ENCODE results near the gene CORO1A.
"Not testable (repeated sequence)": the region's sequence is repeated elsewhere in the genome, so short reads cannot be mapped to it uniquely, and the experiment has no call there.

Gene CORO1A

DNA sequence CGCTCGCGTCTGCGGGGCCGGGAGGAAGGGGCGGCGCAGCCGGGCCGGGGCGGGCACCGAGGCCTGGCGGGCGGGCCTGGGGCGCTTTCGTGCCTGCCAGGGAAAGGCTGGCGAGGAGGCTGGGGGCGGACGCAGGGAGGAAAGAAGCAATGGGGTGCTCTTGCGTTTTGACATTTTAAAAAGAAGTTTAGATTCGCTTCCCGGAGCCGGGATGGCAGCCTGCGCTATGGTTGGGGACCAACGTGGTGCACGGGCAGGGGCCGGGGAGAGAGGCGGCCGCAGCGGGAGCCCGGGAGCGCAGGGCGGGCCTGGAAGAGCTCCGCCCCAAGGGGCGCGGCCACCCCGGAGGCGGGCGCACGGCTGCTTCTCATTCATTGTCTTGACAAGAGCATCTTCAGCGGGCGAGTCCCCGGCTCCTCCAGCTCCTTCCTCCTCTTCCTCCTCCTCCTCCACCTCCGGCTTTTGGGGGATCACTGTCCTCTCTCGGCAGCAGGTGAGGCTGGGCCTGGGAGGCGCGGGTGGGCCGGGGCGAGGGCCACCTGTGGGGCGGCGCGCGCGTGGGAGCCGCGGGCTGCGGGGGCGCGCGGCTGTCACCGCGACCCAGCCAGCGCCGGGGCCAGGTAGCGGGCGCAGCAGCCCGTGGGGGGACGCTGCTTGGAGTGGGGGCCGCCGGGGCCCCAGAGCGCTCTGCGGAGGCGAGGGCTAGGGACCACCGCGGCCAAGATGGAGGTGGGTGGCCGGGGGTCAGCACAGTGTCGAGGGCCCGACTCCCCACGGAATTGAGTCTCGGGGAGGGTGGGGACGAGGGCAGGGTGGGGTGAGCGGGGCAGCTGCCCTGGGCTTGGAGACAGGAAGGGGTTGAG lies at the start of gene CORO1A:
Gene CORO1A, plus strand, starts transcription at position 370 of the 863 bp plus-strand sequence. CDS start 1,608 bp downstream, outside the sequence.
- peak; percentile 88 for DNase-seq (ENCODE audit: low read depth, low spot score)

GRCh38 chr16:30136971-30137605 lies 46.3 kb upstream of the CORO1A start:
- DNase-seq (ENCODE audit: low read depth, low spot score) = no peak

GRCh38 chr16:30137897-30138296 lies 45.5 kb upstream of the CORO1A start:
- no peak for DNase-seq (ENCODE audit: low read depth, low spot score)

GRCh38 chr16:30139583-30140481 lies 43.6 kb upstream of the CORO1A start:
- no peak for DNase-seq (ENCODE audit: low read depth, low spot score)

DNA sequence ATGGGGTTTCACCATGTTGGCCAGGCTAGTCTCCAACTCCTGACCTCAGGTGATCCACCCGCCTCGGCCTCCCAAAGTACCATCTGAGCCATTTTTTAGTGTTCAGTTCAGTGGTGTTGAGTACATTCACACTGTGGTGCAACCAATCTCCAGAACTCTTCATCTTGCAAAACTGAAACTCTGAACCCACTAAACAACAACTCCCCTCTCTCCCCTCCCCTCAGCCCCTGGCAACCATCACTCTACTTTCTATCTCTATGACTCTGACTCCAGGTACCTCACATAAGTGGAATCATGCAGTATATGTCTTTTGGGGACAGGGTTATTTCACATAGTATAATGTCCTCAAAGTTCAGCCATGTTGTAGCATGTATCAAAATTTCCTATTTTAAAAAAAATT lies 41.7 kb upstream of the CORO1A start:
- no peak for DNase-seq (ENCODE audit: low read depth, low spot score)

DNA sequence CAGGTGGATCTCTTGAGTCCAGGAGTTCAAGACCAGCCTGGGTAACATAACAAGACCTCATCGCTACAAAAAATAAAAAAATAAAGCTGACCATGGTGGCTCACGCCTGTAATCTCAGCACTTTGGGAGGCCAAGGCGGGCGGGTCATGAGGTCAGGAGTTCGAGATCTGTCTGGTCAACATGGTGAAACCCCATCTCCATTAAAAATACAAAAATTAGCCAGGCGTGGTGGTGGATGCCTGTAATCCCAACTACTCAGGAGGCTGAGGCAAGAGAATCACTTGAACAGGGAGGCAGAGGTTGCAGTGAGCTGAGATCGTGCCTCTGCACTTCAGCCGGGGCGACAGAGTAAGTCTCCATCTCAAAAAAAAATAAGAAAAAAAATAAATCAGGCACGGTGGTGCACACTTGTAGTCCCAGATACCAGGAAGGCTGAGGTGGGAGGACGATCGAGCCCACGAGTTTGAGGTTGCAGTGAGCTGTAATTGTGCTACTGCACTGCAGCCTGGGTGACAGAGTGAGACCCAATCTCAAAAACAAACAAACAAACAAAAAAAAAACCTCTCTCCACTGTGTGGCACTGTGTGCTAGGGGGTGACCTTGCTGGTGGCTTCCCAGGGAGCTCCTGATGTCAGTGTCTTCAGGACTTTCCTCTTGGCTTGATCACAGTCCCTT lies 40.6 kb upstream of the CORO1A start:
- no peak for DNase-seq (ENCODE audit: low read depth, low spot score)

GRCh38 chr16:30143347-30143702 lies 40.1 kb upstream of the CORO1A start:
- DNase-seq (ENCODE audit: low read depth, low spot score) = no peak

DNA sequence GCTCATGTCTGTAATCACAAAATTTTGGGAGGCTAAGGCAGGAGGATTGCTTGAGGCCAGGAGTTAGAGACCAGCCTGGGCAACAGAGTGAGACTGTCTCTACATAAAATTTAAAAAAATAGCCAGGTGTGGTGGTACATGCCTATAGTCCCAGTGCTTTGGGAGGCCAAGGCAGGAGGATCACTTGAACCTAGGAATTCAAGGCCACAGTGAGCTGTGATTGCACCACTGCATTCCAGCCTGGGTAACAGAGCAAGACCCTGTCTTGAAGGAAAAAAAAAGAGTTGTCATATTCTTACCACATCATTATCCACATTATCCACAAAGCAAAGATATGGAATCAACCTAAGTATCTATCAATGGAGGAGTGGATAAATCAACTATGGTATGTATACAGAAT lies 39.4 kb upstream of the CORO1A start:
- no peak for DNase-seq (ENCODE audit: low read depth, low spot score)

DNA sequence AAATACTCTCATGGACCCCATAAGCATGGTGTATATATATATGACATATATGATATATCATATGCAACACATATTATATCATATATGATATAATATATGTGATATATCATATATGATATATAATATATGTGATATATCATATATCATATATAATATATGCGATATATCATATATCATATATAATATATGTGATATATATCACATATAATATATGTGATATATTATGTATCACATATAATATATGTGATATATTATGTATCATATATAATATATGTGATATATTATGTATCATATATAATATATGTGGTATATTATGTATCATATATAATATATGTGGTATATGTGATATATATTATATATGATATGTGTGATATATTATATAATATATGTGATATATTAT lies 38.5 kb upstream of the CORO1A start:
- no peak for DNase-seq (ENCODE audit: low read depth, low spot score)

GRCh38 chr16:30145657-30146056 lies 37.7 kb upstream of the CORO1A start:
- no peak for DNase-seq (ENCODE audit: low read depth, low spot score)

DNA sequence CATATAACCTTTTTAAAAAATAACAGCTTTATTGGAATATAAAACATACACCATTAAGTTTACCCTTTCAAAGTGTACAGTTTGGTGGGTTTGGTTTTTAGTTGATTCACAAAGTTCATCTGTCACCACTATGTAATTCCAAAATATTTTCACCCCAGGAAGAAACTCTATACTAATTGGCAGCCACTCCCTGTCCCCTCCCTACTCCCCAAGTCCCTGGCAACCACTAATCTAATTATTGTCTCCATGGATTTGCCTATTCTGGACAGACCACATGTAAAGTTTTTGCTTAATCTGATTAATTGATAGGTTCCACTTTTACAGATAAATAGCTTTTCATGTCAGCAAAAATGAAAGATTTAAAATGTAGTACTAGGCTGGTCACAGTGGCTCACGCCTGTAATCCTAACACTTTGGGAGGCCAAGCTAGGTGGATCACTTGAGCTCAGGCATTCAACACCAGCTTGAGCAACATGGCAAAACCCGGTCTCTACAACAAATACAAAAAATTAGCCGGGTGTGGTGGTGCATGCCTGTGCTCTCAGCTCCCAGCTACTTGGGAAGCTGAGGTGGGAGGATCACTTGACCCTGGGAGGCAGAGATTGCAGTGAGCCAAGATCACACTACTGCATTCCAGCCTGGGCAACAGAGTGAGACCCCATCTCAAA lies 35.4 kb upstream of the CORO1A start:
- DNase-seq (ENCODE audit: low read depth, low spot score) = no peak

GRCh38 chr16:30149250-30149930 lies 34.0 kb upstream of the CORO1A start:
- no peak for DNase-seq (ENCODE audit: low read depth, low spot score)

DNA sequence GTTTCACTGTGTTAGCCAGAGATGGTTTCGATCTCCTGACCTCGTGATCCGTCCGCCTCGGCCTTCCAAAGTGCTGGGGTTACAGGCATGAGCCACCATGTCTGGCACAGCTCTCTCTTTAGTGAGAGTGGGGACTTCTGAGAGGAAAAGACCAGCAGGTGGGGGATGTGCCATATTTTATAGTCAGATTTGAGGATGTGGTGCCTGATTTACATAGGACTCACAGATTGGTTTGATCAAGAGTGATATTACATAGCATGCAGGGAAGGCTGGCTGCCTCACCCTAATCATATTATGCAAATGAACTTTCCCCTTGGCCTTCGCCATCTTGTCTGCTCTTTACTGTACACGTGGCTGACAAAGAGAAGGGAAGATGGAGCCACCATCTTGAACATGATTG lies 32.3 kb upstream of the CORO1A start:
- no peak for DNase-seq (ENCODE audit: low read depth, low spot score)

GRCh38 chr16:30152517-30152916 lies 30.9 kb upstream of the CORO1A start:
- no peak for DNase-seq (ENCODE audit: low read depth, low spot score)

- no peak for DNase-seq (ENCODE audit: low read depth, low spot score)
Measured at GRCh38 chr16:30155188-30155587, 28.2 kb upstream of the CORO1A start.

- DNase-seq (ENCODE audit: low read depth, low spot score) = no peak
Measured at GRCh38 chr16:30157214-30157613, 26.2 kb upstream of the CORO1A start.

DNA sequence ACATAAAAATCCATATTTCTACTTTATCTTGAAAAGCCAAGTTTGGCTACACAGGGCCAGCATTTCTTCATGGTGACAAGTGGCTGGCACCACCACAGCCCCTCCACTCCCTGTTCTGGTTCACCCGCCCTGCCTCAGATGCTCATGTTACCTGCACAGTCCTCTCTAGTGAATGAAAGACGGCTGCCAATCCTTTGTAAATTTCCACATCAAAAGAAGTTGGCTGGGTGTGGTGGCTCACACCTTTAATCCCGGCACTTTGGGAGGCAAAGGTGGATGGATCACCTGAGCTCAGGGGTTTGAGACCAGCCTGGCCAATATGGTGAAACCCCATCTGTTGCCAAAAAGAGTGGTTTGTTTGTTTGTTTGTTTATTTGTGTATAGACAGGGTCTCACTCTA lies 19.9 kb upstream of the CORO1A start:
- DNase-seq (ENCODE audit: low read depth, low spot score) = no peak

DNA sequence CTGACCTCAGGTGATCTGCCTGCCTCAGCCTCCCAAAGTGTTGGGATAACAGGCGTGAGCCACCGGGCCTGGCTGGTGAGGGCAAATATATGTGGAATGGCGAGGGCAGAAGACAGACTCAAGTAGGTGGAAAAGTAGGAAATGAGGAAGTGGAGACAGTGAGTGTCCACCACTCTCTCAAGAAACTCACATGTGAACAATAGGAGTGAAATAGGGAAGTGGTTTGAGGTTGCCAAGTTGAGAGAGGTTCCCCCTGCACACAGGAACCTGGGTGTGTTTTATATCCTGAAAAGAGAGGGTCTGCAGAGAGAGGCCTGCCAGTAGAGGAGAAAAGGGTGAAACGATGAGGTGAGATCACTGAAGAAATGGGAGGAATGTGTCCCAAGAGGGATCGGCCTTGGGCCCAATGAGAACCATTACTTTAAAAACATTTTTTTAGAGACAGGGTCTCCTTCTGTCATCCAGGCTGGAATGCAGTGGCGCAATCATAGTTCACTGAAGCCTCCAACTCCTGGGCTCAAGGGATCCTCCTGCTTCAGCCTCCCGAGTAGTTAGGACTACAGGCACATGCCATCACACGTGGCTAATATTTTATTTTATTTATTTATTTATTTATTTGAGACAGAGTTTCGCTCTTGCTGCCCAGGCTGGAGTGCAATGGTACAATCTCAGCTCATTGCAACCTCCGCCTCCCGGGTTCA lies 17.1 kb upstream of the CORO1A start:
- DNase-seq (ENCODE audit: low read depth, low spot score) = no peak

- DNase-seq (ENCODE audit: low read depth, low spot score) = not testable (repeated sequence)
Measured at GRCh38 chr16:30168746-30169145, 14.7 kb upstream of the CORO1A start.

GRCh38 chr16:30169416-30169815 lies 14.0 kb upstream of the CORO1A start:
- DNase-seq (ENCODE audit: low read depth, low spot score) = not testable (repeated sequence)
